Sigmoid colon (tissue), 7 donors: ENCODE results near the gene PTGER1. TPM values are rescaled to one million over a fixed set of nuclear protein-coding genes. Genes with fewer than 3 reads are reported as not detected.
"Not testable (repeated sequence)": the region's sequence is repeated elsewhere in the genome, so short reads cannot be mapped to it uniquely, and the experiment has no call there.

Experiments
- DNase-seq: peaks from one replicate; pipeline ENCODE4 v3.0.0-alpha.2; 2019
- H3K27ac ChIP-seq, 4 donors: fragments of 200-600 bp; sonication (generic); one replicate each; pipeline ENCODE4 v1.5.1; 2016 to 2019; ENCODE audit warnings: mild to moderate bottlenecking in 1 of 4
- H3K27me3 ChIP-seq, 3 donors: fragments of 200-600 bp; sonication (generic); one replicate each; pipeline ENCODE4 v1.5.1; 2019; ENCODE audit warnings: mild to moderate bottlenecking in 1 of 3
- H3K36me3 ChIP-seq, 4 donors: fragments of 200-600 bp; sonication (generic); one replicate each; pipeline ENCODE4 v1.5.1; 2016 to 2019
- H3K4me1 ChIP-seq, 4 donors: fragments of 200-600 bp; sonication (generic); one replicate each; pipeline ENCODE4 v1.5.1; 2017 to 2019
- H3K4me3 ChIP-seq, 4 donors: fragments of 200-600 bp; sonication (generic); one replicate each; pipeline ENCODE4 v1.5.1; 2017 to 2019; ENCODE audit warnings: mild to moderate bottlenecking in 2 of 4, moderate library complexity in 1 of 4
- H3K9me3 ChIP-seq, 4 donors: fragments of 200-600 bp in 3 of 4; sonication (generic) in 3 of 4; one replicate each; pipeline versions ENCODE4 v1.5.1 to v1.6.1; 2013 to 2019
- EP300 ChIP-seq, 4 donors: sonication (generic); formaldehyde crosslinking; IDR thresholded peaks; one replicate each; pipeline ENCODE4 v1.6.1; 2017; ENCODE audit warnings: antibody characterized with exemption in 4 of 4
- POLR2A ChIP-seq, 2 donors: fragments of 450-650 bp; IDR thresholded peaks; one replicate each; pipeline ENCODE4 v1.6.1; 2016; ENCODE audit warnings: antibody characterized with exemption in 2 of 2, mild to moderate bottlenecking in 2 of 2, moderate library complexity in 2 of 2
- POLR2AphosphoS5 ChIP-seq, 4 donors: sonication (generic); formaldehyde crosslinking; IDR thresholded peaks; one replicate each; pipeline ENCODE4 v1.6.1; 2017; ENCODE audit warnings: antibody characterized with exemption in 4 of 4
- WGBS, 2 donors: extraction: QIAGEN DNeasy Blood & Tissue Kit; methylation state at CpG; one replicate each; pipeline ENCODE4 v1.1.7; 2013; 5-methylcytosine and 5-hydroxymethylcytosine counted together
- intact Hi-C: fragments of 100-400 bp; cut with DNase I; formaldehyde crosslinking; loops from one replicate; pipeline ENCODE4 v1.15.1; 2023
- polyA plus RNA-seq, 3 donors: library from polyadenylated mRNA; stranded (reverse); fragments of 200-250 nt; gene quantifications; one replicate each; pipeline ENCODE4 v1.2.3, GENCODE V29; 2013
- total RNA-seq, 4 donors: library from RNA; depleted of rRNA; stranded (reverse); fragments of >200 nt; gene quantifications; one replicate each; pipeline ENCODE4 v1.1.0, GENCODE V29; 2016
- TF ChIP-seq, protein P1 (sequence below), 4 experiments: fragments of 450-650 bp in 3 of 4; fragments of 200-600 bp in 1 of 4; IDR thresholded peaks; one replicate each; pipeline ENCODE4 v1.5.1; 2016 to 2019; ENCODE audit warnings: antibody characterized with exemption in 4 of 4, mild to moderate bottlenecking in 3 of 4, moderate library complexity in 2 of 4
- donor health status: healthy with polysubstance abuse.
- donor health status: Bipolar disorder and iron deficiency.
- donor health status: healthy.

The PTGER1 gene
- total and polyA plus RNA-seq, 7 donors: 0.54 to 0.71 (median 0.67) TPM; not detected in 4

- H3K4me1 ChIP-seq: peaks cover 0 to 33% (median 30%) of the 10 kb centered on the region in 4 donors
- H3K36me3 ChIP-seq: peaks cover 26 to 64% (median 48%) of the 10 kb centered on the region in 4 donors
- WGBS, 2 donors: 91 to 92% methylated on average over 32 of the region's 32 CpGs
- intact Hi-C loops: no loop called here
- no peak for DNase-seq
- no peaks in the 10 kb centered on the region for H3K9me3 ChIP-seq
- no peak overlapping the region for H3K27ac ChIP-seq
- peaks cover 16 to 30% (median 30%) of the 10 kb centered on the region in 3 donors for H3K27me3 ChIP-seq
- TF ChIP-seq POLR2A (IDR thresholded peaks at IDR 0.05) (no peak), POLR2AphosphoS5 (IDR thresholded peaks at IDR 0.05) (no peak), EP300 (IDR thresholded peaks at IDR 0.05) (no peak)
- TF ChIP-seq, protein P1, sequence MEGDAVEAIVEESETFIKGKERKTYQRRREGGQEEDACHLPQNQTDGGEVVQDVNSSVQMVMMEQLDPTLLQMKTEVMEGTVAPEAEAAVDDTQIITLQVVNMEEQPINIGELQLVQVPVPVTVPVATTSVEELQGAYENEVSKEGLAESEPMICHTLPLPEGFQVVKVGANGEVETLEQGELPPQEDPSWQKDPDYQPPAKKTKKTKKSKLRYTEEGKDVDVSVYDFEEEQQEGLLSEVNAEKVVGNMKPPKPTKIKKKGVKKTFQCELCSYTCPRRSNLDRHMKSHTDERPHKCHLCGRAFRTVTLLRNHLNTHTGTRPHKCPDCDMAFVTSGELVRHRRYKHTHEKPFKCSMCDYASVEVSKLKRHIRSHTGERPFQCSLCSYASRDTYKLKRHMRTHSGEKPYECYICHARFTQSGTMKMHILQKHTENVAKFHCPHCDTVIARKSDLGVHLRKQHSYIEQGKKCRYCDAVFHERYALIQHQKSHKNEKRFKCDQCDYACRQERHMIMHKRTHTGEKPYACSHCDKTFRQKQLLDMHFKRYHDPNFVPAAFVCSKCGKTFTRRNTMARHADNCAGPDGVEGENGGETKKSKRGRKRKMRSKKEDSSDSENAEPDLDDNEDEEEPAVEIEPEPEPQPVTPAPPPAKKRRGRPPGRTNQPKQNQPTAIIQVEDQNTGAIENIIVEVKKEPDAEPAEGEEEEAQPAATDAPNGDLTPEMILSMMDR (IDR thresholded peaks at IDR 0.05): no peak
- H3K4me3 ChIP-seq: no peak overlapping the region
Measured at GRCh38 chr19:14470031-14470876, 4.9 kb downstream of the PTGER1 start.

DNA sequence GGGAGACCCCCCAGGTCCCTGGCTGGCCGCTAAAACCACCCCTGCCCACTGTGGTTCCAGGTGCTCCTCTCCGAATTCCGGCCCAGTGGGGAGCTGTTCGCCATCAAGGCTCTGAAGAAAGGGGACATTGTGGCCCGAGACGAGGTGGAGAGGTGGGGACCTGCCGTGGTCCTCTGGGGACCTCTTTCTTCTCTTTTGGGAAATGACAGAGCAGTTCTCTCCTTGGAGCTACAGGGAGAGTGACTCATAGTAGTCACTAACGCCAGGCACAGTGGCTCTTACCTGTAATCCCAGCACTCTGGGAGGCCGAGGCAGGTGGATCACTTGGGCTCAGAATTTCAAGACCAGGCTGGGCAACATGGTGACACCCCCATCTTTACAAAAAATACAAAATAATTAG, 7.3 kb downstream of the PTGER1 start:
- Histone ChIP-seq H3K9me3 (no peaks in the 10 kb centered on the region), H3K36me3 (peaks cover 44 to 89% (median 68%) of the 10 kb centered on the region in 4 donors), H3K4me3 (no peak overlapping the region), H3K4me1 (peaks cover 0 to 11% (median 11%) of the 10 kb centered on the region in 4 donors), H3K27ac (no peak overlapping the region), H3K27me3 (peaks cover 6 to 9% (median 7%) of the 10 kb centered on the region in 3 donors)
- 73 to 84% methylated on average over 9 of the region's 9 CpGs for WGBS, 2 donors
- TF ChIP-seq POLR2AphosphoS5 (IDR thresholded peaks at IDR 0.05): no peak
- TF ChIP-seq POLR2A (IDR thresholded peaks at IDR 0.05): no peak
- TF ChIP-seq EP300 (IDR thresholded peaks at IDR 0.05): no peak
- TF ChIP-seq, protein P1 (IDR thresholded peaks at IDR 0.05): no peak
- no peak for DNase-seq
- intact Hi-C loops: no loop called here

- Histone ChIP-seq H3K9me3 (no peaks in the 10 kb centered on the region), H3K4me1 (peaks cover 0 to 7% (median 7%) of the 10 kb centered on the region in 4 donors), H3K27ac (no peak overlapping the region), H3K27me3 (peaks cover 2 to 4% (median 3%) of the 10 kb centered on the region in 3 donors), H3K4me3 (no peak overlapping the region), H3K36me3 (peaks cover 44 to 93% (median 69%) of the 10 kb centered on the region in 4 donors)
- WGBS, 2 donors: 87% methylated on average over 12 of the region's 12 CpGs
- TF ChIP-seq, protein P1 (IDR thresholded peaks at IDR 0.05): no peak
- TF ChIP-seq POLR2AphosphoS5 (IDR thresholded peaks at IDR 0.05) (no peak), POLR2A (IDR thresholded peaks at IDR 0.05) (no peak), EP300 (IDR thresholded peaks at IDR 0.05) (no peak)
- intact Hi-C loops: no loop called here
- DNase-seq: no peak
Measured at GRCh38 chr19:14467391-14467790, 7.8 kb downstream of the PTGER1 start.

GRCh38 chr19:14463747-14464146, 11.4 kb downstream of the PTGER1 start:
- no peak for TF ChIP-seq POLR2AphosphoS5 (IDR thresholded peaks at IDR 0.05)
- no peak for TF ChIP-seq EP300 (IDR thresholded peaks at IDR 0.05)
- TF ChIP-seq, protein P1 (IDR thresholded peaks at IDR 0.05): no peak
- TF ChIP-seq POLR2A (IDR thresholded peaks at IDR 0.05): no peak
- Histone ChIP-seq H3K4me1 (no peaks in the 10 kb centered on the region), H3K27ac (no peak overlapping the region), H3K36me3 (peaks cover 42 to 98% (median 63%) of the 10 kb centered on the region in 4 donors), H3K27me3 (no peaks in the 10 kb centered on the region), H3K9me3 (no peaks in the 10 kb centered on the region), H3K4me3 (no peak overlapping the region)
- no peak for DNase-seq
- 96 to 97% methylated on average over 21 of the region's 21 CpGs for WGBS, 2 donors
- intact Hi-C loops: no loop called here

DNA sequence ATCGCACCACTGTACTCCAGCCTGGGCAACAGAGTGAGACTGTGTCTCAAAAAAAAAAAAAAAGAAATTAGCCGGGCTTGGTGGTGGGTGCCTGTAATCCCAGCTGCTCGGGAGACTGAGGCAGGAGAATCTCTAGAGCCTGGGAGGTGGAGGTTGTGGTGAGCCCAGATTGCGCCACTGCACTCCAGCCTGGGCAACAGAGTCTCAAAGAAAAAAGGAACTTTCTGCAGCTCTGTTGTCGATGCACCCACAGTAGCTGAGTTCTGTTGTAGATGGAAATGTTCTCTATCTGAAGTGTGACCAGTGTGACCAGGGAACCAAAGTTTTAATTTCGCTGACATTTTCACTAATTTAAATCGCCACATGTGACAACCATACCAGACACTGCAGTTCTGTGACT, 12.8 kb downstream of the PTGER1 start:
- WGBS, 2 donors: 96 to 97% methylated on average over 7 of the region's 7 CpGs
- H3K9me3 ChIP-seq, intact Hi-C loops, DNase-seq, H3K4me3 ChIP-seq, H3K27me3 ChIP-seq, H3K27ac ChIP-seq, H3K4me1 ChIP-seq: not testable (repeated sequence)
- H3K36me3 ChIP-seq: peaks cover 35 to 96% (median 58%) of the 10 kb centered on the region in 4 donors
